Measurements from ENCODE around the gene LINGO1.

Gene LINGO1

GRCh38 chr15:77592758-77593157, 40.0 kb downstream of the LINGO1 start:
- DNase-seq = no peak

GRCh38 chr15:77591968-77592613, 40.6 kb downstream of the LINGO1 start:
- no peak for DNase-seq

GRCh38 chr15:77589839-77590238, 42.9 kb downstream of the LINGO1 start:
- DNase-seq = no peak

GRCh38 chr15:77588126-77588525, 44.6 kb downstream of the LINGO1 start:
- DNase-seq = no peak

GRCh38 chr15:77584691-77585090, 48.0 kb downstream of the LINGO1 start:
- DNase-seq = no peak

- no peak for DNase-seq
These were observed 48.5 kb downstream of the LINGO1 start for GRCh38 chr15:77584201-77584600.

GRCh38 chr15:77582763-77583162, 49.9 kb downstream of the LINGO1 start:
- DNase-seq = no peak

- no peak for DNase-seq
These were observed 50.7 kb downstream of the LINGO1 start for GRCh38 chr15:77581896-77582569.

GRCh38 chr15:77580996-77581682, 51.6 kb downstream of the LINGO1 start:
- no peak for DNase-seq

- no peak for DNase-seq
These were observed 53.1 kb downstream of the LINGO1 start for GRCh38 chr15:77579498-77580188.

GRCh38 chr15:77578641-77579372, 53.9 kb downstream of the LINGO1 start:
- DNase-seq = no peak

- no peak for DNase-seq
These were observed 55.3 kb downstream of the LINGO1 start for GRCh38 chr15:77577366-77577950.

GRCh38 chr15:77576538-77576937, 56.2 kb downstream of the LINGO1 start:
- no peak for DNase-seq

- DNase-seq = no peak
These were observed 57.3 kb downstream of the LINGO1 start for GRCh38 chr15:77575203-77575934.

- no peak for DNase-seq
These were observed 58.0 kb downstream of the LINGO1 start for GRCh38 chr15:77574521-77575202.

- no peak for DNase-seq
These were observed 58.9 kb downstream of the LINGO1 start for GRCh38 chr15:77573802-77574201.

GRCh38 chr15:77572186-77572585, 60.5 kb downstream of the LINGO1 start:
- DNase-seq = no peak

- no peak for DNase-seq
These were observed 61.0 kb downstream of the LINGO1 start for GRCh38 chr15:77571741-77572140.

GRCh38 chr15:77571181-77571580, 61.5 kb downstream of the LINGO1 start:
- DNase-seq = no peak

- no peak for DNase-seq
These were observed 63.0 kb downstream of the LINGO1 start for GRCh38 chr15:77569729-77570125.
